Calu3 (cell line): ENCODE measurements around the gene VCX2. TPM values are rescaled to one million over a fixed set of nuclear protein-coding genes. Genes with fewer than 3 reads are reported as not detected.

Experiments
- BruUV-seq: library from RNA; stranded (reverse); fragments of 400-500 nt; replicated peaks from 2 replicates; lab custom pipeline; 2021; lab: Mats Ljungman, UMichigan
- CTCF ChIA-PET: fragments of 300-600 bp; sonication (Branson Sonifier 250); formaldehyde crosslinking; loops from one replicate; lab custom pipeline; 2022; ENCODE audit warnings: antibody characterized with exemption; lab: Charles Lee
- DNase-seq: peaks from one replicate; pipeline ENCODE4 v3.0.0; 2022
- H3K27ac Mint-ChIP-seq: one replicate; pipeline ENCODE4 v1.8.0; 2022; ENCODE audit warnings: mixed read lengths; ENCODE audit not compliant: unreplicated experiment
- H3K27me3 Mint-ChIP-seq: one replicate; pipeline ENCODE4 v1.8.0; 2022; ENCODE audit warnings: mixed read lengths; ENCODE audit not compliant: unreplicated experiment
- H3K36me3 Mint-ChIP-seq: one replicate; pipeline ENCODE4 v1.8.0; 2022; ENCODE audit warnings: mild to moderate bottlenecking, moderate library complexity, mixed read lengths; ENCODE audit not compliant: insufficient read depth, unreplicated experiment
- H3K4me1 Mint-ChIP-seq: one replicate; pipeline ENCODE4 v1.8.0; 2022; ENCODE audit warnings: mild to moderate bottlenecking, low read depth, mixed read lengths; ENCODE audit not compliant: unreplicated experiment
- H3K4me3 Mint-ChIP-seq: one replicate; pipeline ENCODE4 v1.8.0; 2022; ENCODE audit warnings: mild to moderate bottlenecking, low read depth, moderate library complexity, mixed read lengths; ENCODE audit not compliant: unreplicated experiment
- H3K9me3 Mint-ChIP-seq: one replicate; pipeline ENCODE4 v1.8.0; 2022; ENCODE audit warnings: low read depth, mixed read lengths; ENCODE audit not compliant: unreplicated experiment
- CTCF ChIP-seq: fragments of 200-600 bp; IDR thresholded peaks from one replicate; pipeline ENCODE4 v1.8.0; 2022; ENCODE audit warnings: antibody characterized with exemption; ENCODE audit not compliant: unreplicated experiment
- intact Hi-C: fragments of 100-400 bp; cut with micrococcal nuclease; formaldehyde crosslinking; loops from one replicate; pipeline ENCODE4 v1.10.0; 2022; ENCODE audit not compliant: unreplicated experiment
- total RNA-seq: library from RNA; stranded (reverse); gene quantifications from 2 replicates; pipeline ENCODE4 v1.2.3, GENCODE V29; 2022

The VCX2 gene
- total RNA-seq, 1 experiment from 2014 or later: not detected

GRCh38 chrX:8144925-8145324, 26.1 kb downstream of the VCX2 start:
- Mint-ChIP-seq H3K27ac (no peak overlapping the region), H3K27me3 (no peaks in the 10 kb centered on the region), H3K9me3 (peaks cover 11% of the 10 kb centered on the region), H3K4me1 (no peaks in the 10 kb centered on the region), H3K4me3 (no peak overlapping the region), H3K36me3 (no peaks in the 10 kb centered on the region)
- TF ChIP-seq CTCF: no peak
- intact Hi-C loops: no loop called here
- DNase-seq: no peak
- CTCF ChIA-PET: no interaction called here
- no TSS peak for BruUV-seq

DNA sequence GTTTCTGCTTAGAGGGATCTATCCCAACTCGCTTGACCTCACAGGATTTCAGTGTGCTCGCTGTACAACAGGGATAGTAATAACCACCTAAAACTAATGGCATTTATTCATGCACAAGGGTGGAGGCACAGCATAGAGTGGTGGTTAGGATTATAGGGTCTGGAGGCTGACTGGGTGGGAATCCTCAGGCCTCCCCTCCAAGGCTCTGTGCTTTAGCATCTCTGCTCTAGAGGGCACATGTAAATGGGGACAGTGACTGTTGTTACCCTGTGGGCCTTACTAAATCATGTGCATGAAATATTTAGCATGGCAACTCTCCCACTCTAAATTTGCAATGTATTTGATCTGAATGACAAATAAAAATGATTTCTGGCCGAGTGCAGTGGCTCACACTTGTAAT, 29.2 kb downstream of the VCX2 start:
- Mint-ChIP-seq H3K27ac (no peak overlapping the region), H3K4me3 (no peak overlapping the region), H3K27me3 (no peaks in the 10 kb centered on the region), H3K4me1 (no peaks in the 10 kb centered on the region), H3K36me3 (no peaks in the 10 kb centered on the region), H3K9me3 (peaks cover 9% of the 10 kb centered on the region)
- DNase-seq: no peak
- intact Hi-C loops: no loop called here
- CTCF ChIA-PET: no interaction called here
- no TSS peak for BruUV-seq
- TF ChIP-seq CTCF: no peak

DNA sequence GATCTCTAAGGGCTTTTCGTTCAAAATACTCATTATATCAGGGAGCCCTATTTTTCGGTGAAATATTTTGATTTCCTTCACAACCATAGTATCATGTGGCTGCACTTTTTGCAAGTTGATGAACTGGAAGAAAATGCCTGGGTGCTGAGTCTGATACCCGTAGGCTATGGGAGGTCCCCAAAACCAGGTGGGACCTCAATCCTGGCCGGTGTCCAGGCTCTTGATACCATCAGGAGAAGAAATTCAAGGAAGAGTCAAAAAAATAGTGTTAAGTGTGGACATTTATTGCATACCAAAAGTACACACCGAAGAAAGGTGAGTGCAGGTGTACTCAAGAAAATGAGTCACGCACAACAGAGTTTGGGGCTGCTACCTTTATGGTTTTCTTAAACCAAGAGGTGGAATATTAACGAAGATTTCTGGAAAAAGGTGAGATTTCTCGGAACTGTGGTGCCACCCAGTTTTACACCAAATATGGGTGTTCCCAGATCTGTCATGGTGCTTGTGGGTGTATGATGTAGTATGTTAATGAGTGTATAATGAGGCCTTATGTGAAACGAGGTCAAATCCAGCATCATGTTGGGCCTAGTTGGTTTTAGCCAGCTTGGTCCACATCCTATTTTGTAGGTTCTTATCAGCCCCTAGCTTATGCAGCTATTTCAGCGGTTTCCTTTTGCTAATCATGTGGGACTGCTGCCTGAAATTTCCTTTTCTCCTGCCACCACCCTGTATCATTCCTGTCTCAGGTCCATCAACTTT, 29.9 kb downstream of the VCX2 start:
- BruUV-seq: no TSS peak
- Mint-ChIP-seq H3K27me3 (no peaks in the 10 kb centered on the region), H3K9me3 (peaks cover 9% of the 10 kb centered on the region), H3K4me3 (no peak overlapping the region), H3K27ac (no peak overlapping the region), H3K4me1 (no peaks in the 10 kb centered on the region), H3K36me3 (no peaks in the 10 kb centered on the region)
- intact Hi-C loops: no loop called here
- CTCF ChIA-PET: no interaction called here
- no peak for TF ChIP-seq CTCF
- no peak for DNase-seq

- no peaks in the 10 kb centered on the region for H3K27me3 Mint-ChIP-seq
- no TSS peak for BruUV-seq
- CTCF ChIA-PET: no interaction called here
- H3K9me3 Mint-ChIP-seq: peaks cover 12% of the 10 kb centered on the region
- TF ChIP-seq CTCF: no peak
- H3K27ac Mint-ChIP-seq: no peak overlapping the region
- no peaks in the 10 kb centered on the region for H3K36me3 Mint-ChIP-seq
- intact Hi-C loops: no loop called here
- H3K4me3 Mint-ChIP-seq: no peak overlapping the region
- no peak for DNase-seq
- no peaks in the 10 kb centered on the region for H3K4me1 Mint-ChIP-seq
Observed at GRCh38 chrX:8139716-8140115, 31.4 kb downstream of the VCX2 start.
